Panc1 (cell line): ENCODE results near the gene ABCG1. TPM values are rescaled to one million over a fixed set of nuclear protein-coding genes. Genes with fewer than 3 reads are reported as not detected.

ENCODE experiments used
- ATAC-seq: fragments of 200-7000 bp; cut with Tn5 transposase; 2 replicates; pipeline ENCODE4 v1.9.1; 2020; ENCODE audit warnings: mild to moderate bottlenecking, moderate library complexity
- BruUV-seq: library from RNA; stranded (reverse); fragments of 400-500 nt; replicated peaks from 2 replicates; lab custom pipeline; 2021; lab: Mats Ljungman, UMichigan
- CTCF ChIA-PET: fragments of 300-600 bp; sonication (Branson Sonifier 250); formaldehyde crosslinking; loops from one replicate; lab custom pipeline; 2022; ENCODE audit warnings: antibody characterized with exemption; lab: Charles Lee
- POLR2A ChIA-PET: fragments of 300-600 bp; sonication (Branson Sonifier 250); formaldehyde crosslinking; loops from one replicate; lab custom pipeline; 2022; ENCODE audit warnings: antibody characterized with exemption; lab: Charles Lee
- DNase-seq: peaks from one replicate; pipeline ENCODE4 v3.0.0-alpha.2; 2010; ENCODE audit warnings: low read depth, low spot score
- H3K27ac ChIP-seq: 2 replicates; pipeline ENCODE4 v1.5.1; 2011; ENCODE audit warnings: mild to moderate bottlenecking, low read length, inconsistent platforms
- H3K27me3 ChIP-seq: fragments of 200-500 bp; sonication (Bioruptor generic); 2 replicates; pipeline ENCODE4 v1.6.0; 2014; ENCODE audit warnings: low read length, inconsistent platforms; ENCODE audit not compliant: control insufficient read depth, insufficient read depth
- H3K36me3 ChIP-seq: fragments of 200-500 bp; sonication (Bioruptor generic); 2 replicates; pipeline ENCODE4 v1.5.1; 2014; ENCODE audit warnings: inconsistent platforms, mild to moderate bottlenecking, low read length, moderate library complexity; ENCODE audit not compliant: control insufficient read depth, insufficient read depth
- H3K4me1 ChIP-seq: 2 replicates; pipeline ENCODE4 v1.5.1; 2011; ENCODE audit warnings: inconsistent platforms, mild to moderate bottlenecking, low read length, moderate library complexity; ENCODE audit not compliant: control insufficient read depth, insufficient read depth
- H3K4me3 ChIP-seq, 2 experiments: 2 replicates each; pipeline ENCODE4 v1.5.1; 2011 to 2012; ENCODE audit warnings: low read depth in 2 of 2, low read length in 2 of 2, mild to moderate bottlenecking in 2 of 2, inconsistent platforms in 1 of 2, moderate library complexity in 1 of 2
- H3K9me3 ChIP-seq: fragments of 200-500 bp; sonication (Bioruptor generic); 2 replicates; pipeline ENCODE4 v1.5.1; 2014; ENCODE audit warnings: low read depth, mild to moderate bottlenecking, inconsistent platforms, low read length, moderate library complexity; ENCODE audit not compliant: control insufficient read depth, insufficient read depth
- POLR2AphosphoS5 ChIP-seq: IDR thresholded peaks from 2 replicates; pipeline ENCODE4 v1.6.1; 2012; ENCODE audit warnings: mild to moderate bottlenecking, low read depth, low read length, moderate library complexity
- SIN3A ChIP-seq: IDR thresholded peaks from 2 replicates; pipeline ENCODE4 v1.6.1; 2012; ENCODE audit warnings: low read depth, mild to moderate bottlenecking, low read length, moderate library complexity, borderline replicate concordance; ENCODE audit not compliant: insufficient read depth
- TCF7L2 ChIP-seq: IDR thresholded peaks from 2 replicates; pipeline ENCODE4 v1.6.1; 2011; ENCODE audit warnings: mild to moderate bottlenecking, low read depth, low read length, inconsistent platforms
- in situ Hi-C: cut with HindIII; loops from 2 replicates; pipeline ENCODE4 v1.10.0; 2016; ENCODE audit warnings: low sequenced_read_pairs, low pct_unique_long_range_greater_than_20kb
- intact Hi-C: fragments of 100-400 bp; cut with micrococcal nuclease; formaldehyde crosslinking; loops from one replicate; pipeline ENCODE4 v1.10.0; 2022; ENCODE audit not compliant: unreplicated experiment
- total RNA-seq: library from RNA; stranded (reverse); gene quantifications from one replicate; pipeline ENCODE4 v1.2.1, GENCODE V29; 2021; ENCODE audit not compliant: unreplicated experiment
- TF ChIP-seq, protein P1 (sequence below), 2 experiments: IDR thresholded peaks; 2 replicates each; pipeline ENCODE4 v1.6.1; 2011 to 2012; ENCODE audit warnings: low read depth in 2 of 2, control low read depth in 1 of 2, low read length in 1 of 2, mild to moderate bottlenecking in 1 of 2, moderate library complexity in 1 of 2; ENCODE audit not compliant: insufficient read depth in 1 of 2
- TF ChIP-seq, protein P2 (sequence below): fragments of 450-650 bp; IDR thresholded peaks from 2 replicates; pipeline ENCODE4 v1.5.1; 2017; ENCODE audit warnings: mild to moderate bottlenecking

ABCG1 gene
- total RNA-seq, 1 experiment from 2014 or later = 0.80 TPM

DNA sequence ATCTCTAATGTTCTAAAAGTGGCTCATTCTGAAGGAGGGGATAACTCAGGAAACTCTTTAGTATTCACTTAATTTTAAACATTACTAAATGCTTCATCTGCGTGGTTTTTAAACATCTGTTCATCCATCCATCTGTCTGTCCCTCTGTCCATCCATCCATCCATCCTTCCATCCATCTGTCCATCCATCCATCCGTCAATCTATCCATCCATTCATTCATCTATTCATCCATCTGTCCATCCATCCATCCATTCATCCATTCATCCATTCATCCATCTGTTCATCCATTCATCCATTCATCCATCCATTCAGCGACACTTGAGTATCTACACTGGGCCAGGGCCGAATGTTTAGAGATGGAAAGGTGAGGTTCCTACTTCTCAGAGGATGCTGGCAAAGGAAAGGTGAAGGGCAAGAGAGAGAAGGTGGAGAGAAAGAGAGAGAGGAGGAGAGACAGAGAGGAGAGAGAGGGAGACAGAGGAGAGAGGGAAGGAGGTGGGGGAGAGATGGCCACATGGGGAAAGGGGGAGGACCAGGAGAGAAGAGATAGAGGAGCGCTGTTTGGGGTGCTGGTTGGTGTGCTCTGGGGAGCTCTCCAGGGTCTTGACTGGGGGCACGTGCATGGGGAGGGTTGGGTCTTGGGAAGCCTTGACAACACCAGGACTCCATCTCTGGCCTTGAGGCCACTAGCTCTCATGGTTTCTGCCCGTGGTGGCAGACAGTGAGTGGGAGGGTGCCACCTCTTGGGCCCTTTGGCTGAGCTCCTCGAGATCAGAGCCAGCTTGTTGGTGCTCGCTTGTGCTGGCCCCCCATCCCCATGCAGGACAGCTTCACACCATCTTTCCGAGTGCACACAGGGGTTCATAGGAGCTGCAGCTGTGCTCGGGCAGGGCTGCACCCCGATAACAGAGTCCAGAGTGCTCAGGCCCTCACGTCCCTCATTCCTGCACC lies 45.6 kb downstream of the ABCG1 start:
- no peak for DNase-seq
- TF ChIP-seq TCF7L2 = no peak
- TF ChIP-seq POLR2AphosphoS5 = no peak
- TF ChIP-seq, protein P1, sequence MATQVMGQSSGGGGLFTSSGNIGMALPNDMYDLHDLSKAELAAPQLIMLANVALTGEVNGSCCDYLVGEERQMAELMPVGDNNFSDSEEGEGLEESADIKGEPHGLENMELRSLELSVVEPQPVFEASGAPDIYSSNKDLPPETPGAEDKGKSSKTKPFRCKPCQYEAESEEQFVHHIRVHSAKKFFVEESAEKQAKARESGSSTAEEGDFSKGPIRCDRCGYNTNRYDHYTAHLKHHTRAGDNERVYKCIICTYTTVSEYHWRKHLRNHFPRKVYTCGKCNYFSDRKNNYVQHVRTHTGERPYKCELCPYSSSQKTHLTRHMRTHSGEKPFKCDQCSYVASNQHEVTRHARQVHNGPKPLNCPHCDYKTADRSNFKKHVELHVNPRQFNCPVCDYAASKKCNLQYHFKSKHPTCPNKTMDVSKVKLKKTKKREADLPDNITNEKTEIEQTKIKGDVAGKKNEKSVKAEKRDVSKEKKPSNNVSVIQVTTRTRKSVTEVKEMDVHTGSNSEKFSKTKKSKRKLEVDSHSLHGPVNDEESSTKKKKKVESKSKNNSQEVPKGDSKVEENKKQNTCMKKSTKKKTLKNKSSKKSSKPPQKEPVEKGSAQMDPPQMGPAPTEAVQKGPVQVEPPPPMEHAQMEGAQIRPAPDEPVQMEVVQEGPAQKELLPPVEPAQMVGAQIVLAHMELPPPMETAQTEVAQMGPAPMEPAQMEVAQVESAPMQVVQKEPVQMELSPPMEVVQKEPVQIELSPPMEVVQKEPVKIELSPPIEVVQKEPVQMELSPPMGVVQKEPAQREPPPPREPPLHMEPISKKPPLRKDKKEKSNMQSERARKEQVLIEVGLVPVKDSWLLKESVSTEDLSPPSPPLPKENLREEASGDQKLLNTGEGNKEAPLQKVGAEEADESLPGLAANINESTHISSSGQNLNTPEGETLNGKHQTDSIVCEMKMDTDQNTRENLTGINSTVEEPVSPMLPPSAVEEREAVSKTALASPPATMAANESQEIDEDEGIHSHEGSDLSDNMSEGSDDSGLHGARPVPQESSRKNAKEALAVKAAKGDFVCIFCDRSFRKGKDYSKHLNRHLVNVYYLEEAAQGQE (IDR thresholded peaks at IDR 0.05; ENCODE audit: insufficient read depth in 1 of 2, low read depth in 2 of 2, low read length in 1 of 2) = no peak
- TF ChIP-seq, protein P2, sequence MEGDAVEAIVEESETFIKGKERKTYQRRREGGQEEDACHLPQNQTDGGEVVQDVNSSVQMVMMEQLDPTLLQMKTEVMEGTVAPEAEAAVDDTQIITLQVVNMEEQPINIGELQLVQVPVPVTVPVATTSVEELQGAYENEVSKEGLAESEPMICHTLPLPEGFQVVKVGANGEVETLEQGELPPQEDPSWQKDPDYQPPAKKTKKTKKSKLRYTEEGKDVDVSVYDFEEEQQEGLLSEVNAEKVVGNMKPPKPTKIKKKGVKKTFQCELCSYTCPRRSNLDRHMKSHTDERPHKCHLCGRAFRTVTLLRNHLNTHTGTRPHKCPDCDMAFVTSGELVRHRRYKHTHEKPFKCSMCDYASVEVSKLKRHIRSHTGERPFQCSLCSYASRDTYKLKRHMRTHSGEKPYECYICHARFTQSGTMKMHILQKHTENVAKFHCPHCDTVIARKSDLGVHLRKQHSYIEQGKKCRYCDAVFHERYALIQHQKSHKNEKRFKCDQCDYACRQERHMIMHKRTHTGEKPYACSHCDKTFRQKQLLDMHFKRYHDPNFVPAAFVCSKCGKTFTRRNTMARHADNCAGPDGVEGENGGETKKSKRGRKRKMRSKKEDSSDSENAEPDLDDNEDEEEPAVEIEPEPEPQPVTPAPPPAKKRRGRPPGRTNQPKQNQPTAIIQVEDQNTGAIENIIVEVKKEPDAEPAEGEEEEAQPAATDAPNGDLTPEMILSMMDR = no peak
- TF ChIP-seq SIN3A = no peak
- ATAC-seq = no peak
- Histone ChIP-seq H3K4me1 (no peaks in the 10 kb centered on the region; the same call in 1 of the 2 replicates), H3K27ac (no peak overlapping the region), H3K27me3 (no peaks in the 10 kb centered on the region), H3K4me3 (no peak overlapping the region), H3K9me3 (no peaks in the 10 kb centered on the region), H3K36me3 (no peaks in the 10 kb centered on the region)
- ChIA-PET CTCF (no interaction called here), POLR2A (interaction anchor here (0.6 kb wide), 1 partner anchor 1344 kb away, joined by 3 read pairs; no protein-coding TSS in a partner anchor)
- no TSS peak for BruUV-seq
- intact Hi-C loops = no loop called here
- in situ Hi-C loops = no loop called here

DNA sequence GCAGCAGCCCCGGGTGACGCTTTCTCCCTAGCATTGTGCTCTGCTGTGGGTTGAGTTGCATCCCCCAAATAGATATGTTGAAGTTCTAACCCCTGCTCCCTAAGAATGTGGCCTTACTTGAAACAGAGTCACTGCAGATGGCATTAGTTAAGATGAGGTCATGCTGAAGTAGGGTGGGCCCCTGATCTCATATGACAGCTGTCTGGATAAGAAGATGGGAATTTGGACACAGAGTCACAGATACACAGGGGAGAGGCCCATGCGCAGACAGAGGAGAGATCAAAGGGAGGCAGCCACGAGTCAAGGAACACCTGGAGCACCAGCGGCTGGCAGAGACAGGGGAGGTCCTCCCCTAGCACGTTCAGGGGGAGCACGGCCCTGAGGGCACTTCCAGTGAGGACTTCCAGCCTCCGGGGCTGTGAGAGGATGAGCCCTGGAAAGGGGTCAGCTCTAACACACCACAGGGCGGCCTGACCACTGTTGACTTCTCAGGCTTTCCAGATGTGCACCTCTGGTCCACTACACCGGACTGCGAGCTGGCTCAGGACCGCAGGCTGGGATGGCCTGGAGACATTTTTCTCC lies 46.4 kb downstream of the ABCG1 start:
- POLR2A ChIA-PET = no interaction called here
- H3K4me1 ChIP-seq = no peaks in the 10 kb centered on the region; the same call in 1 of the 2 replicates
- CTCF ChIA-PET = no interaction called here
- DNase-seq = no peak
- no peak for ATAC-seq
- H3K9me3 ChIP-seq = no peaks in the 10 kb centered on the region
- intact Hi-C loops = no loop called here
- H3K4me3 ChIP-seq = no peak overlapping the region
- in situ Hi-C loops = no loop called here
- no TSS peak for BruUV-seq
- TF ChIP-seq, protein P1 (IDR thresholded peaks at IDR 0.05; ENCODE audit: insufficient read depth in 1 of 2, low read depth in 2 of 2, low read length in 1 of 2) = no peak
- TF ChIP-seq SIN3A (no peak), POLR2AphosphoS5 (no peak), TCF7L2 (no peak)
- TF ChIP-seq, protein P2 = no peak
- no peak overlapping the region for H3K27ac ChIP-seq
- no peaks in the 10 kb centered on the region for H3K36me3 ChIP-seq
- H3K27me3 ChIP-seq = no peaks in the 10 kb centered on the region
